Astrocyte of the spinal cord (primary cell): ENCODE measurements around the gene MAGOHB.
"Not testable (repeated sequence)": the region's sequence is repeated elsewhere in the genome, so short reads cannot be mapped to it uniquely, and the experiment has no call there.

Source experiments
- DNase-seq: peaks from one replicate; pipeline ENCODE4 v3.0.0; 2011; ENCODE audit warnings: low read depth, low spot score
- H3K4me3 ChIP-seq: 2 replicates; pipeline ENCODE4 v1.5.1; 2011; ENCODE audit warnings: low read depth, mild to moderate bottlenecking, low read length, moderate library complexity
- CTCF ChIP-seq: IDR thresholded peaks from 2 replicates; pipeline ENCODE4 v1.5.1; 2012; ENCODE audit warnings: low read depth, mild to moderate bottlenecking, low read length, inconsistent platforms
- in situ Hi-C: cut with HindIII; loops from 2 replicates; pipeline ENCODE4 v1.10.0; 2017; ENCODE audit warnings: low sequenced_read_pairs

Gene MAGOHB

GRCh38 chr12:10615532-10615931 is 2.1 kb upstream of the MAGOHB start:
- DNase-seq, result no peak
- in situ Hi-C loops, result no loop called here
- TF ChIP-seq CTCF, result no peak
- H3K4me3 ChIP-seq, result no peak overlapping the region

- no peak for DNase-seq
- TF ChIP-seq CTCF, result no peak
- peak overlapping the region; percentile 98 for H3K4me3 ChIP-seq
- in situ Hi-C loops, result no loop called here
Observed at GRCh38 chr12:10614056-10614370, 604 bp upstream of the MAGOHB start.

- in situ Hi-C loops, result no loop called here
Observed at GRCh38 chr12:10612984-10613348, 443 bp downstream of the MAGOHB start.

GRCh38 chr12:10612110-10612509 is 1.3 kb downstream of the MAGOHB start:
- DNase-seq, result no peak
- no peak for TF ChIP-seq CTCF
- in situ Hi-C loops, result no loop called here
- peak overlapping the region; percentile 98 for H3K4me3 ChIP-seq

More at GRCh38 chr12:10612984-10613348, 443 bp downstream of the MAGOHB start:
- no peak for TF ChIP-seq CTCF
- no peak for DNase-seq
- H3K4me3 ChIP-seq, result peak overlapping the region; percentile 98

- H3K4me3 ChIP-seq, in situ Hi-C loops, DNase-seq: not testable (repeated sequence)
Observed at GRCh38 chr12:10611258-10611657, 2.2 kb downstream of the MAGOHB start.

GRCh38 chr12:10610188-10610587 is 3.2 kb downstream of the MAGOHB start:
- no peak for TF ChIP-seq CTCF
- in situ Hi-C loops, result no loop called here
- no peak overlapping the region for H3K4me3 ChIP-seq
- DNase-seq, result no peak

GRCh38 chr12:10607885-10608458 is 5.4 kb downstream of the MAGOHB start:
- DNase-seq, result peak; percentile 29
- H3K4me3 ChIP-seq, result no peak overlapping the region
- TF ChIP-seq CTCF, result peak; percentile 46
- in situ Hi-C loops, result no loop called here
